AG04449 (cell line): Measurements from ENCODE around the gene SMPDL3A.
"Not testable (repeated sequence)": the region's sequence is repeated elsewhere in the genome, so short reads cannot be mapped to it uniquely, and the experiment has no call there.

Experiments
- CTCF ChIA-PET: fragments of 350-600 bp; formaldehyde crosslinking; extraction: SDS; loops from one replicate; lab custom pipeline; 2021; ENCODE audit warnings: antibody characterized with exemption; lab: Yijun Ruan, JAX
- POLR2A ChIA-PET: fragments of 400-600, 350-600 bp; formaldehyde crosslinking; extraction: SDS; loops from one replicate; lab custom pipeline; 2020; ENCODE audit warnings: antibody characterized with exemption, inconsistent platforms; lab: Yijun Ruan, JAX
- DNase-seq: peaks from one replicate; pipeline ENCODE4 v3.0.0-alpha.2; 2010; ENCODE audit warnings: low read depth, low spot score
- H3K4me3 ChIP-seq: 2 replicates; pipeline ENCODE4 v1.5.1; 2011; ENCODE audit warnings: low read depth, mild to moderate bottlenecking, control low read depth, low read length
- CTCF ChIP-seq: IDR thresholded peaks from one replicate; pipeline ENCODE4 v1.5.1; 2011; ENCODE audit warnings: mild to moderate bottlenecking, moderate library complexity, low read length, control low read depth, inconsistent platforms; ENCODE audit not compliant: insufficient read depth; ENCODE audit errors: missing control alignments

Gene SMPDL3A

GRCh38 chr6:122789182-122790027 is at the start of gene SMPDL3A:
SMPDL3A (plus strand) TSS chr6:122789258; CDS start chr6:122789347, 89 bp downstream.
- peak within 1 kb of the TSS; percentile 77 for H3K4me3 ChIP-seq
- ChIA-PET CTCF (interaction anchor here (0.7 to 5.5 kb wide), 30 partner anchors 8 to 353 kb away, joined by 3 to 34 read pairs (median 4); partner anchors contain the start of gene FABP7), POLR2A (interaction anchor here (1.4 to 1.6 kb wide), 2 partner anchors 9 to 318 kb away, joined by 4 to 13 read pairs; partner anchors contain the start of gene SERINC1)
- no peak for DNase-seq
- TF ChIP-seq CTCF: peak; percentile 62

GRCh38 chr6:122740091-122740490 is 49.0 kb upstream of the SMPDL3A start:
- POLR2A ChIA-PET: interaction anchor here (0.6 kb wide), 1 partner anchor 115 kb away, joined by 3 read pairs; no protein-coding TSS in a partner anchor
- DNase-seq: no peak

GRCh38 chr6:122740936-122741335 is 48.1 kb upstream of the SMPDL3A start:
- H3K4me3 ChIP-seq: no peak overlapping the region
- no peak for DNase-seq
- ChIA-PET POLR2A (interaction anchor here (0.6 kb wide), 1 partner anchor 114 kb away, joined by 3 read pairs; no protein-coding TSS in a partner anchor), CTCF (interaction anchor here (1.2 to 9.0 kb wide), 6 partner anchors 9 to 105 kb away, joined by 3 to 106 read pairs (median 10); no protein-coding TSS in a partner anchor)
- no peak for TF ChIP-seq CTCF

More at GRCh38 chr6:122740091-122740490, 49.0 kb upstream of the SMPDL3A start:
- TF ChIP-seq CTCF: no peak
- no peak overlapping the region for H3K4me3 ChIP-seq
- CTCF ChIA-PET: interaction anchor here (1.2 to 9.0 kb wide), 6 partner anchors 8 to 106 kb away, joined by 3 to 106 read pairs (median 10); no protein-coding TSS in a partner anchor

GRCh38 chr6:122744247-122744646 is 44.8 kb upstream of the SMPDL3A start:
- DNase-seq, H3K4me3 ChIP-seq, POLR2A ChIA-PET: not testable (repeated sequence)
- CTCF ChIA-PET: interaction anchor here (0.8 to 9.0 kb wide), 9 partner anchors 10 to 95 kb away, joined by 3 to 106 read pairs (median 3); partner anchors contain the start of gene SMPDL3A

- H3K4me3 ChIP-seq, POLR2A ChIA-PET, DNase-seq: not testable (repeated sequence)
- CTCF ChIA-PET: interaction anchor here (0.8 to 9.0 kb wide), 13 partner anchors 9 to 214 kb away, joined by 3 to 106 read pairs (median 3); partner anchors contain the start of gene SMPDL3A
These were observed 44.2 kb upstream of the SMPDL3A start for GRCh38 chr6:122744856-122745255.

GRCh38 chr6:122746688-122747087 is 42.4 kb upstream of the SMPDL3A start:
- DNase-seq: no peak
- TF ChIP-seq CTCF: no peak
- POLR2A ChIA-PET: no interaction called here
- CTCF ChIA-PET: interaction anchor here (2.7 to 9.0 kb wide), 2 partner anchors 15 to 92 kb away, joined by 11 to 106 read pairs; no protein-coding TSS in a partner anchor
- H3K4me3 ChIP-seq: no peak overlapping the region

GRCh38 chr6:122747573-122747972 is 41.5 kb upstream of the SMPDL3A start:
- ChIA-PET CTCF (no interaction called here), POLR2A (no interaction called here)
- no peak overlapping the region for H3K4me3 ChIP-seq
- TF ChIP-seq CTCF: no peak
- no peak for DNase-seq

GRCh38 chr6:122748945-122749344 is 40.1 kb upstream of the SMPDL3A start:
- POLR2A ChIA-PET, DNase-seq, H3K4me3 ChIP-seq: not testable (repeated sequence)
- CTCF ChIA-PET: interaction anchor here (1.7 to 3.7 kb wide), 2 partner anchors 18 to 90 kb away, joined by 7 to 34 read pairs; no protein-coding TSS in a partner anchor
